ENCODE measurements around the gene TMC7.

The TMC7 gene

DNA sequence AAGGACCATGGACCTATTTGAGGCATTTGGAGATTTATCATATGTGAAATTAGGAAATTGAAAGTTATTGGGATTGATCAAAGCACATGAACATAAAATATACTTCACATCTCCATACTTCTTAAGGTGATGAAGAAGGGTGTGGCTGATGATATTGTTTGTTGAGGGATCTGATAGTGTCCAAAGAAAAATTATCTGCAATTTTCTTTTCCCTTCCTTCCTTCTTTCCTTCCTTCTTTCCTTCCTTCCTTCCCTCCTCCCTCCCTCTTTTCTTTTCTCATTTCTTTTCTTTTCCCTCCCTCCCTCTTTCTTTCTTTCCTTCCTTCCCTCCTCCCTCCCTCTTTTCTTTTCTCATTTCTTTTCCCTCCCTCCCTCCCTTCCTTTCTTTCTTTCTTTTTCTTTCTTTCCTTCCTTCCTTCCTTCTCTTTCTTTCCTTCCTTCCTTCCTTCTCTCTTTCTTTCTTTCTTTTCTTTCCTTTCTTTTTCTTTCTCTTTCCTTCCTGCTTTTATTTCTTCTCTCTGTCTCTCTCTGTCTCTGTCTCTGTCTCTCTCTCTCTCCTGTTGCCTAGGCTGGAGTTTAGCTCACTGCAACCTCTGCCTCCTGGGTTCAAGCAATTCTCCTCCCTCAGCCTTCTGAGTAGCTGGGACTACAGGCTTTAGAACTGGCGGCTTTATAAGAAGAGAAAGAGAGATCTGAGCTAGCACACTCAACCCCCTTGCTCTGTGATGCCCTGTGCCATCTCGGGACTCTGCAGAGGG, 109.1 kb downstream of the TMC7 start:
- DNase-seq (ENCODE audit: low read depth) = no peak
- TF ChIP-seq, protein P1, sequence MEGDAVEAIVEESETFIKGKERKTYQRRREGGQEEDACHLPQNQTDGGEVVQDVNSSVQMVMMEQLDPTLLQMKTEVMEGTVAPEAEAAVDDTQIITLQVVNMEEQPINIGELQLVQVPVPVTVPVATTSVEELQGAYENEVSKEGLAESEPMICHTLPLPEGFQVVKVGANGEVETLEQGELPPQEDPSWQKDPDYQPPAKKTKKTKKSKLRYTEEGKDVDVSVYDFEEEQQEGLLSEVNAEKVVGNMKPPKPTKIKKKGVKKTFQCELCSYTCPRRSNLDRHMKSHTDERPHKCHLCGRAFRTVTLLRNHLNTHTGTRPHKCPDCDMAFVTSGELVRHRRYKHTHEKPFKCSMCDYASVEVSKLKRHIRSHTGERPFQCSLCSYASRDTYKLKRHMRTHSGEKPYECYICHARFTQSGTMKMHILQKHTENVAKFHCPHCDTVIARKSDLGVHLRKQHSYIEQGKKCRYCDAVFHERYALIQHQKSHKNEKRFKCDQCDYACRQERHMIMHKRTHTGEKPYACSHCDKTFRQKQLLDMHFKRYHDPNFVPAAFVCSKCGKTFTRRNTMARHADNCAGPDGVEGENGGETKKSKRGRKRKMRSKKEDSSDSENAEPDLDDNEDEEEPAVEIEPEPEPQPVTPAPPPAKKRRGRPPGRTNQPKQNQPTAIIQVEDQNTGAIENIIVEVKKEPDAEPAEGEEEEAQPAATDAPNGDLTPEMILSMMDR (conservative IDR thresholded peaks at IDR 0.05; ENCODE audit: low read length) = no peak
- H3K4me3 ChIP-seq (ENCODE audit: low read length) = no peak overlapping the region

DNA sequence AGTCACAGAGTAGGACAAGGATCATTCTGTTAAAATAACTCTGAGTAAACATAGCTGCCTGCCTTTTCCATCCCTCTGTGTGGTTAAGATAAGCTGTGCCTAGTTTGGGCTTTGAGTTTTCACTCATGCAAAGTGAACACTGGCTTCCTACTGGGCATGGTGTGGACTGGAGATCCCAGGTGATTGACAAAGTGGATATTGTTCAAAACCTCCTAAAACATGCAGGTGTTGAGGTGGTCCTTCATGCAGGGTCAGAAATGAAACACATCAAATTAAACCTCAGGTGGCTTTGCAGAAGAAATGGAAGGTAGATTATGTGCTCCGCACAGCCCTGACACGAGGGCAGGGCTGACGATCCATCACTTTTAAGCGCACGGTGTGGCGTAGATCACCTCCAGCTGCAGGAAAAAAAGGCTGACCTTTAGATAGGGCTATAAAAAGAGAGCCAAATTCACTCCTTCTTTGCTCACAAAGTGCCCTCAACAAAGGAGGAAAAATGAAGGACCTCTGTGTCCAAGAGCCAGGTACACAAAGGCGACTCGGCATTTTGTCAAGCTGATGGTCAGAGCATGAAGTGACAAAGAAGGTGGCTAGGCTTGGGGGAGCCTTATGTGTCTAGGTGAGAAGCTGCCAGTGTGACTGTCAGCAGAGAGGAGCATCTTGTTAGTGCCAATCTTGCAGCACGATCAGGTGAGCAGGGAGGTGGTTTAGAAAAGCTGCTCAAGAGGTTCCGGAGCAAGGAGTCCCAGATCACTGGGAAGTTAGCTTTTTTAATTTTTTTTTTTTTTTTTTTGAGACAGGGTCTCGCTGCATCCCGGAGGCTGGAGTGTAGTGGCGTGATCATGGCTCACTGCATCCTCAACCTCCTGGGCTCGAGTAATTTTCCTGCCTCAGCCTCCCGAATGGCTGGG, 110.2 kb downstream of the TMC7 start:
- no peak overlapping the region for H3K4me3 ChIP-seq (ENCODE audit: low read length)
- TF ChIP-seq, protein P1 (conservative IDR thresholded peaks at IDR 0.05; ENCODE audit: low read length) = no peak
- DNase-seq (ENCODE audit: low read depth) = no peak

DNA sequence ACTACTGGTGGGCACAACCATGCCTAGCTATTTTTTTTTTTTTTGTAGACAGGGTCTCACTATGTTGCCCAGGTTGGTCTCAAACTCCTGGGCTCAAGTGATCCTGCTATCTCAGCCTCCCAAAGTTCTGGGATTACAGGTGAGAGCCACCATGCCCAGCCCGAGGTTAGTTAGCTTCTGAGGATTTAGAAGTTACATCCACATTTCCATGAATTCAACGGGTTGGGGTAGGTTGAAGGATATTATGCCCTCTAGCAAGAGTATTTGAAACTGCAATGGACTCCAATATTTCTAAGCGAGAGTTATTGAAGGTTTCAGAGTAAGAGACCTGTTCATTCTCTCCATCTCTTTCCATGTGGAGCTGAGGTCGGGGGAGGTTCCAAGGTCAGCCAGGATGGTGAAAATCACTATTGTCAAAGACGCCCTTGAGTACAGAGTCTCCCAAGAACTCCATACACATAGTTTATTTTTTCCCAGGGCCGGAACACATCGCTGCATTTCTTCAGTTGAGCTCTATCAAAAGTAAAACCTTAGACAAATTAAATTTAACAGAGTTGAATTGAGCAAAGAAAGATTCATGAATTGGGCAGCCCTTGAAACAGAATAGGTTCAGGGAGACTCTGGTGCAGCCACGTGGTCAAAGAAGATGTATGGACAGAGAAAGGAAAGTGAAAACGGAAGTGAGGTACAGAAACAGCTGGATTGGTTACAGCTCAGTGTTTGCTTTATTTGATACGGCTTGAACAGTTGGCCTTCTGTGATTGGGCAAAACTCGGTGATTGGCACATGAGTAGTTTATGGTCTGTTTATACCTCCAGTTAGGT, 111.0 kb downstream of the TMC7 start:
- DNase-seq (ENCODE audit: low read depth) = no peak
- H3K4me3 ChIP-seq (ENCODE audit: low read length) = no peak overlapping the region
- TF ChIP-seq, protein P1 (conservative IDR thresholded peaks at IDR 0.05; ENCODE audit: low read length) = no peak; the same call in 1 of the 2 replicates

DNA sequence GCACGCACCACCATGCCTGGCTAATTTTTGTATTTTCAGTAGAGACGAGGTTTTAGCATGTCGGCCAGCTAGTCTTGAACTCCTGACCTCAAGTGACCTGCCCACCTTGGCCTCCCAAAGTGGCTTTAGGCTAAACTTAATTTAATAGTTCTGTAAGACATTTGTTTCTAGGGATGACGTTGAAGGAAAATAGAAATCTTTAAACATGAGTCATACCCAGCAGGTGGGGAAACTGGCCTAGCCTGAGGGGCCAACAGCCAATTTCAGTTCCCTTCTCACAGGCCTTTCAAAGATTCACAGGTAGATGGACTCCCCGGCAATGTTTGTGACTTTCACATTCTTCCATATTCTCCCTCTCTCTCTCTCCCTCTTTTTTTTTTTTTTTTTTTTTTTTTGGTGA, 111.9 kb downstream of the TMC7 start:
- H3K4me3 ChIP-seq (ENCODE audit: low read length) = no peak overlapping the region
- no peak for DNase-seq (ENCODE audit: low read depth)
- TF ChIP-seq, protein P1 (conservative IDR thresholded peaks at IDR 0.05; ENCODE audit: low read length) = no peak

DNA sequence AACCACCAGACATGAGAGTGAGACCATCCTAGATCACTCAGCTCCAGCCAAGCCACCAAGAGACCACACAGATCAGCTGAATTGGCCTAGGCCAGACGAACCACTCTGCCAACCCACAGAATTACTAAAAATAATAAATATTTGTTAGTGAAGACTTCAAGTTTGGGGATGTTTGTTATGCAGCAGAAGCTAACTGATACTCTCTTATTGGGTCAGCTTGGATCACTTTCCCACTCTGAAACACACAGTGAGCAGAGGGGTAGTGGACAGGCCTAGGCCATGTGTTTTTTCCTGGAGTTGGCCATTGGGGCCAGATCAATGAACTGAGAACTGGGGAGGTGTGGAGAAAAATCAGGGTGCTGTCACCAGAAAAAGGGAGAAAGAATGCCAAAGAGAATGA, 114.4 kb downstream of the TMC7 start:
- TF ChIP-seq, protein P1 (conservative IDR thresholded peaks at IDR 0.05; ENCODE audit: low read length) = no peak
- no peak for DNase-seq (ENCODE audit: low read depth)

DNA sequence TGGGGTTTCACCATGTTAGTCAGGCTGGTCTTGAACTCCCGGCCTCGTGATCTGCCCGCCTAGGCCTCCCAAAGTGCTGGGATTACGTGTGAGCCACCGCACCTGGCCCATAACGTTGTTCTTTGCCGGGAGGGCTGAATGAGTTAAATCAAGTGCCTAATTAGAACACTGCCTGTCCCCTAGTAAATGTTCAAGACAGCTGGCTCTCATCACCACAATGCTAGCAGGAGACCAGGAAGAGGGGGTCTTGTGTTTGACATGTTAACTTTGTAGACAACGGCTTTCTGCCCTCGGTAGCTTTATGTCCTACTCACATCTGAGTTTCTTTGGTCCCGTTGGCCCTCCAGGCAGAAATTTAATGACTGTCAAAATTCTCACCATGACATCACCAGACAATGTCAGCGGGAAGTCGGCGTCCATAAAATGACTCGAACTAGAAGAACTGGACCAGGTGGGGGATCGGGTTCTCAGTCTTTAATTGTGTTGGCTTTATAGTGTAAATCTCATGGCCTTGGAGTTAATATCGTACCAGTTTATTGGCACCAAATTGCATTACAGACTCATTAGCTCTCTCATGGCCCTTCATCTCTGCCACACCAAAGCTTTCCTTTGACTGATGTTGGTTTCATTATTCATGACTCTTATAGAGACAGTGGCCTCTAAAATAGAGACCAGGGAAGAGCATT, 118.6 kb downstream of the TMC7 start:
- TF ChIP-seq, protein P1 (conservative IDR thresholded peaks at IDR 0.05; ENCODE audit: low read length) = no peak
- DNase-seq (ENCODE audit: low read depth) = no peak

More for the DNA sequence above, 114.4 kb downstream of the TMC7 start:
- no peak overlapping the region for H3K4me3 ChIP-seq (ENCODE audit: low read length)

More for the DNA sequence above, 118.6 kb downstream of the TMC7 start:
- no peak overlapping the region for H3K4me3 ChIP-seq (ENCODE audit: low read length)

Measured in AG10803 (cell line).